Ovary (tissue), 9 donors: Measurements from ENCODE around the gene CDX1. TPM values are rescaled to one million over a fixed set of nuclear protein-coding genes. Genes with fewer than 3 reads are reported as not detected.
"Not testable (repeated sequence)": the region's sequence is repeated elsewhere in the genome, so short reads cannot be mapped to it uniquely, and the experiment has no call there.

Experiments used
- DNase-seq, 5 donors: peaks; one replicate each; pipeline ENCODE4 v3.0.0-alpha.2; 2019 to 2020
- H3K27ac ChIP-seq, 2 donors: fragments of 200-600 bp; one replicate each; pipeline versions ENCODE4 v1.5.1 to v1.8.0; 2019 to 2022
- H3K27me3 ChIP-seq: fragments of 200-600 bp; one replicate; pipeline ENCODE4 v1.8.0; 2022
- H3K36me3 ChIP-seq: fragments of 200-600 bp; sonication (generic); one replicate; pipeline ENCODE4 v1.5.1; 2019
- H3K4me1 ChIP-seq: one replicate; pipeline ENCODE4 v1.8.1; 2013; ENCODE audit warnings: mild to moderate bottlenecking, moderate library complexity; ENCODE audit not compliant: insufficient read depth
- H3K4me3 ChIP-seq: fragments of 200-600 bp; sonication (generic); one replicate; pipeline ENCODE4 v1.5.1; 2017
- H3K9me3 ChIP-seq, 2 donors: fragments of 200-600 bp in 1 of 2; sonication (generic) in 1 of 2; one replicate each; pipeline versions ENCODE4 v1.5.1 to v1.8.1; 2013 to 2019; ENCODE audit warnings: mild to moderate bottlenecking in 1 of 2, moderate library complexity in 1 of 2
- CTCF ChIP-seq, 3 donors: fragments of 450-650 bp in 2 of 3; fragments of 200-600 bp in 1 of 3; IDR thresholded peaks; one replicate each; pipeline versions ENCODE4 v1.5.1 to v1.8.0; 2016 to 2022; ENCODE audit warnings: antibody characterized with exemption in 3 of 3, mild to moderate bottlenecking in 1 of 3
- EP300 ChIP-seq: sonication (generic); formaldehyde crosslinking; IDR thresholded peaks from one replicate; pipeline ENCODE4 v1.6.1; 2017; ENCODE audit warnings: antibody characterized with exemption
- POLR2A ChIP-seq: fragments of 450-650 bp; IDR thresholded peaks from one replicate; pipeline ENCODE4 v1.6.1; 2017; ENCODE audit warnings: antibody characterized with exemption, mild to moderate bottlenecking, moderate library complexity
- WGBS, 3 donors: extraction: QIAGEN DNeasy Blood & Tissue Kit in 1 of 3; methylation state at CpG; one replicate each; pipeline versions ENCODE4 v1.1.5 to v1.1.7; 2013 to 2017; 5-methylcytosine and 5-hydroxymethylcytosine counted together
- intact Hi-C, 4 donors: fragments of 100-400 bp; cut with DNase I; formaldehyde crosslinking; loops; one replicate each; pipeline versions ENCODE4 v1.11.0 to v1.15.1; 2022 to 2023
- polyA plus RNA-seq, 2 donors: library from polyadenylated mRNA; stranded (reverse); fragments of 200-250 nt in 1 of 2; fragments of 350-450 nt in 1 of 2; fragmentation: Illumina TruSeq in 1 of 2; extraction: RNeasy Lipid Tissue Mini Kit (QIAGEN cat#74804) in 1 of 2; gene quantifications; one replicate each; pipeline ENCODE4 v1.2.3, GENCODE V29; 2013 to 2014
- total RNA-seq, 7 donors: library from RNA; depleted of rRNA in 2 of 7; stranded (reverse); fragments of >200 nt in 2 of 7; fragmentation: NEBNext Ultra II Directional in 3 of 7; extraction: Animal tissue kit (Norgen Biotek cat#: 25700) in 3 of 7; gene quantifications; one replicate each; pipeline versions ENCODE4 v1.1.0 to v1.2.4, GENCODE V29; 2016 to 2023
- donor health status: DM: no; HTN: no; CAD: no; lungs with moderate emphysema.
- donor health status: DM: no; HTN: no; CAD: no.
- donor health status: Bipolar disorder and iron deficiency.
- donor health status: DM: yes; HTN: yes; CAD: no.
- donor health status: DM: no; HTN: no; CAD: no.
- donor health status: DM: yes; HTN: yes; CAD: no.

The CDX1 gene
- total and polyA plus RNA-seq, 9 donors, result 0.18 to 1.4 (median 0.58) TPM

GRCh38 chr5:150229571-150229970 lies 63.0 kb downstream of the CDX1 start:
- DNase-seq, result no peak
- TF ChIP-seq EP300 (no peak), POLR2A (no peak), CTCF (IDR thresholded peaks at IDR 0.05) (no peak)
- Histone ChIP-seq H3K9me3 (no peaks in the 10 kb centered on the region), H3K27me3 (no peaks in the 10 kb centered on the region), H3K36me3 (no peaks in the 10 kb centered on the region), H3K27ac (no peak overlapping the region), H3K4me3 (no peak overlapping the region), H3K4me1 (no peaks in the 10 kb centered on the region)
- 82 to 97% (median 90%) methylated on average over 3 of the region's 3 CpGs for WGBS, 3 donors
- intact Hi-C loops, result loop anchor here in 1 of 4 donors (10.0 kb wide), 1 partner anchor 115 kb away; no protein-coding TSS in a partner anchor

- Histone ChIP-seq H3K9me3 (no peaks in the 10 kb centered on the region), H3K4me1 (no peaks in the 10 kb centered on the region), H3K27ac (no peak overlapping the region), H3K27me3 (no peaks in the 10 kb centered on the region), H3K4me3 (no peak overlapping the region), H3K36me3 (no peaks in the 10 kb centered on the region)
- no peak for DNase-seq
- TF ChIP-seq EP300 (no peak), POLR2A (no peak), CTCF (IDR thresholded peaks at IDR 0.05) (no peak)
- 58 to 78% (median 75%) methylated on average over 7 of the region's 7 CpGs for WGBS, 3 donors
- intact Hi-C loops, result no loop called here
Observed at GRCh38 chr5:150230842-150231241, 64.3 kb downstream of the CDX1 start.

- intact Hi-C loops, H3K27ac ChIP-seq: not testable (repeated sequence)
- WGBS, 3 donors, result 93 to 97% (median 96%) methylated on average over 5 of the region's 5 CpGs
Observed at GRCh38 chr5:150233706-150234105, 67.1 kb downstream of the CDX1 start.

More at GRCh38 chr5:150233706-150234105, 67.1 kb downstream of the CDX1 start:
- not testable (repeated sequence) for H3K36me3 ChIP-seq, H3K9me3 ChIP-seq, H3K27me3 ChIP-seq, DNase-seq, H3K4me3 ChIP-seq, H3K4me1 ChIP-seq

Other genes with a start within 250 kb of the CDX1 start
- gene PDE6A, start 222.0 kb upstream of the CDX1 start, total RNA-seq, result under 1 TPM; 0.05 to 0.46 (median 0.13) TPM
- under 1 TPM; 0.25 to 0.68 TPM for gene PDE6A, start 222.0 kb upstream of the CDX1 start, polyA plus RNA-seq
- gene SLC26A2, start 206.0 kb upstream of the CDX1 start, total RNA-seq, result 10 to 100 TPM; 11.0 to 19.0 (median 16.9) TPM
- gene SLC26A2, start 206.0 kb upstream of the CDX1 start, polyA plus RNA-seq, result 10 to 100 TPM in 1 of 2 donors, 1 to 10 TPM in 1; 4.4 to 13.3 TPM
- gene TIGD6, start 166.1 kb upstream of the CDX1 start, total RNA-seq, result 1 to 10 TPM; 2.0 to 6.1 (median 5.5) TPM
- 1 to 10 TPM; 4.2 to 7.6 TPM for gene TIGD6, start 166.1 kb upstream of the CDX1 start, polyA plus RNA-seq
- 10 to 100 TPM; 24.3 to 32.1 (median 28.1) TPM for gene HMGXB3, start 166.0 kb upstream of the CDX1 start, total RNA-seq
- 10 to 100 TPM; 14.1 to 30.4 TPM for gene HMGXB3, start 166.0 kb upstream of the CDX1 start, polyA plus RNA-seq
- 10 to 100 TPM in 5 of 7 donors, 1 to 10 TPM in 2; 7.6 to 25.3 (median 16.4) TPM for gene CSF1R, start 80.2 kb upstream of the CDX1 start, total RNA-seq
- 10 to 100 TPM in 1 of 2 donors, 1 to 10 TPM in 1; 8.1 to 41.9 TPM for gene CSF1R, start 80.2 kb upstream of the CDX1 start, polyA plus RNA-seq
- gene PDGFRB, start 10.9 kb upstream of the CDX1 start, total RNA-seq, result 100 to 1,000 TPM; 102 to 302 (median 212) TPM
- 100 to 1,000 TPM; 111 to 183 TPM for gene PDGFRB, start 10.9 kb upstream of the CDX1 start, polyA plus RNA-seq
- gene SLC6A7, start 23.3 kb downstream of the CDX1 start, total RNA-seq, result not detected
- under 1 TPM in 1 of 2 donors, not detected in 1; 0.02 TPM for gene SLC6A7, start 23.3 kb downstream of the CDX1 start, polyA plus RNA-seq
- gene CAMK2A, start 123.0 kb downstream of the CDX1 start, total RNA-seq, result 1 to 10 TPM in 3 of 7 donors, under 1 TPM in 4; 0.12 to 1.3 (median 0.62) TPM
- 1 to 10 TPM in 1 of 2 donors, under 1 TPM in 1; 0.15 to 1.2 TPM for gene CAMK2A, start 123.0 kb downstream of the CDX1 start, polyA plus RNA-seq
- gene ARSI, start 136.1 kb downstream of the CDX1 start, total RNA-seq, result 1 to 10 TPM in 4 of 7 donors, under 1 TPM in 3; 0.15 to 1.4 (median 1.1) TPM
- gene ARSI, start 136.1 kb downstream of the CDX1 start, polyA plus RNA-seq, result under 1 TPM; 0.35 to 0.63 TPM
- gene TCOF1, start 190.9 kb downstream of the CDX1 start, total RNA-seq, result 10 to 100 TPM; 16.9 to 38.3 (median 31.2) TPM
- gene TCOF1, start 190.9 kb downstream of the CDX1 start, polyA plus RNA-seq, result 10 to 100 TPM; 16.7 to 25.4 TPM
- gene CD74, start 246.1 kb downstream of the CDX1 start, total RNA-seq, result 100 to 1,000 TPM in 6 of 7 donors, 10 to 100 TPM in 1; 96.9 to 750 (median 384) TPM
- 1,000 to 10,000 TPM in 1 of 2 donors, 100 to 1,000 TPM in 1; 280 to 1,292 TPM for gene CD74, start 246.1 kb downstream of the CDX1 start, polyA plus RNA-seq